ENCODE measurements around the gene PPP2R5E.

PPP2R5E gene

DNA sequence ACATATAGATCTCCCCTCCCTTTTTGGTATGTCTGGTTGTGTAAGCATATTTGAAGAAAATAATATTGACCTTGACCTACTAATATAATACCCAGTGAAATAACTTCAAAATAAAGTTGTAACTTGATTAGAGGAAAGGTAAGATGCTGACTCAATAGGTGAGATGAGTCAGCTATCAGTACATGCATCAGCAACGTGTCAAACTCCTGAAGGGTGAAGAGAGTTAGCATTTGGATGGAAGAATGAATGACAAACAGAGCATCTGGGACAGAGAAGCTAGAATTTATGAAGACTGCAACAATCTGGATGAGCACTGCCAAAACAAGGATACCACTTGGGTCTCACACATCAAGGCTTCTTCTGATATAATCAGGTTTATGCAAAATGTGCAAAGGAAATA, 74.9 kb downstream of the PPP2R5E start:
- no peak for DNase-seq

DNA sequence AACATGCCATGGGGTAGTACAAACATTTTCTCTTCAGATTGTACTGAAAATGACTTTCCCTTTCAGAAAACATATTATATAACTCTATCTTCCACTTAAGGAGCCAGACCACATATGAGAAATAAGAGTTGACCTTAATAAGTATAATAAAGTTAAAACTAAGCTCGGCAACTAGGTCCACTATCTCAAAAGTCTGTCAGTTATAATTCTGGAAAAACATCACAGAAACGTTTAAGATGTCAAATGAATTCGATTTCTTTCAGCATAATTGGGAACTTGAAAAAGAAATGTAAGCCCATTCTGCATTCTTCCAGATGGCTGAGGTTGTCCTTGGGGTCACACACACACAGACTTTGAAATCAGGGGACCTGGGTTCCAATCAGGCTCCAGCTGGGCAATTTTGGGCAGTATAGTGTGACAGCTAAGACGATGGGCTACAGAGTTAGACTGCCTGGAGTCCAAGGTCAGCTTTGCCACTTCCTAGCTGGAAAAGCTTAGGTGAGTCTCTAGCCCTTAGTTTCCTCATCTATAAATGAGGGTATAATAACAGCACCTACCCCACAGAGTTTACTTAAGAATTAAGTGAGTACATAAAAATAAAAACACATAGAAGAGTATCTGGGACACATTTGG, 75.6 kb downstream of the PPP2R5E start:
- DNase-seq, result no peak

DNA sequence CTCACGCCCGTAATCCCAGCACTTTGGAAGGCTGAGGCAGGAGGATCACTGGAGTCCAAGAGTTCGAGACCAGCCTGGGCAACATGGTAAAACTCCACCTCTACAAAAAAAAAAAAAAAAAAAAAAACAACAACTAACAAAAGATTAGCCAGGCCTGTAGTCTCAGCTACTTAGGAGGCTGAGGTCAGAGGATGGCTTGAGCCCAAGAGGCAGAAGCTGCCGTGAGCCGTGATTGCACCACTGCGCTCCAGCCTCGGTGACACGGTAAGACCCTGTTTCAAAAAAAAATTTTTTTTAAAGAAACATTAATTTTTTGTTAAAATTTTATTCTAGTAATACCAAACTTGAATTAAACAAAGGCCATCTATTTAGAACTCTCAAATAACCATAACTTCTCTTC, 77.8 kb downstream of the PPP2R5E start:
- no peak for DNase-seq

DNA sequence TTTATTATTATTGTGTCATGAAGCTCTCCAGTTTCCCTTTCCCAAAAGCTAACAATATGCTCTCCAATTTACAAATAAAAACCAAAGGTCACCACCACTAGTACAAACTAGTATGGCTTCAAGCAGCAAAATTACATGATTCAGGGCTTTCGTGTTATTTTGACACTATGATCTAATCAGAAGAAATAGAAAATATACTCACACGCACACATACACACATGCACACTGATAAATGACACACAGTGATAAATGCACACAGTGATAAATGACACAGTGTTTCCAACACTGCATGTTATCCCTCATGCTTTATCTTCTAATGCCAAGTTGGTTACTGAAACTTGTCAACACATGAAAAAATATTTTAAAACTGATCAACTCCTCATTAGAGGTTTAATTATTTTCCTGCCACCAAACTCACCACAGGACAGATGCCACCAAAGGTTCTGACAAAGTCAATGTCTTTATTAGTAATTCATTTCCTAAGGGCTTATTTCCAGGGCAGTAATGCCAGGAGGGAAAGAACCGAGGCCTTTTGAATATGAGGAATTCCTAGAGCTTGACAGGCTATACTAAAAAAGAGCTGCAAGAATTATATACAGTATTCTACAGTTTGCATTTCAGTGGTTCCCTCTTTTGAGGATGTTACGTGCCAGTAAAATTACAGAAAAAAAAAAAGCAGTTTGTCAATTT, 82.4 kb downstream of the PPP2R5E start:
- DNase-seq, result peak; percentile 32

DNA sequence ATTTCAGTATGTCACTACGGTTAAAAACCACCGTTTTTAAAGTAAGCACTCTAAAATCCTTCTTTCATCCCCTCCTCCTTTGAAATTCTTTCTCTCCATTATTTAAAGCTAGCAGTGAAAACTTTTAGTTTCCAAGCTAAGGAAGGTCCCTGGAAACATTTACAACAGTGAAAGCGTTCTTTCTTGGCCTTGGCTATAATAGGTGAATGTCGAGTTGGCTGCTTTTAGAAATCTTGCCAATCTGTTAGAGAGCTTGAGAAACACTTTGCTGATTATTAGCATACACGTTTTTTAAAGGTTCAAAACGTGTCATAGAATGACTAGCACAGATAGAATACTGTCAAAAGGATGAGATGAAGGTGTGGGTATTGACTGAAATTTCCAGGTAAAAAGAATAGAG, 83.4 kb downstream of the PPP2R5E start:
- no peak for DNase-seq

DNA sequence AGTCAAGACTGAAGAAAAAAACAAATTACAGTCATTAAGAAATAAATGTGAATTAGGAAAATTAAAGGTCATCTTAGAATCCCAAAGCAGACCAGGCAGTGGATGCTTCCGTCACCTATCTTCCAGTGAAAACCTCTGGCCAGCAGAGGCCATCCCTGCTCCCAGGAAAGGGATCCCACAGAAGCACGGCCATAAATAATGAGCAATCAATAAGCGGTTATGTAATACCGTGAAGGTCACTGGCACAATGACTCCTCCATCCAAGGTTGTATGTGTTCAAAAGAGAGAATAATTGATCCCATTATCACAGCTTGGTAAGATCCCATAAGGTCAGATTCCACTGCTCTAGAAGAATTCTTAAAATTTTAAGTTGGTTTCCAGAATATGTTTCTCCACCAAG, 85.7 kb downstream of the PPP2R5E start:
- no peak for DNase-seq

DNA sequence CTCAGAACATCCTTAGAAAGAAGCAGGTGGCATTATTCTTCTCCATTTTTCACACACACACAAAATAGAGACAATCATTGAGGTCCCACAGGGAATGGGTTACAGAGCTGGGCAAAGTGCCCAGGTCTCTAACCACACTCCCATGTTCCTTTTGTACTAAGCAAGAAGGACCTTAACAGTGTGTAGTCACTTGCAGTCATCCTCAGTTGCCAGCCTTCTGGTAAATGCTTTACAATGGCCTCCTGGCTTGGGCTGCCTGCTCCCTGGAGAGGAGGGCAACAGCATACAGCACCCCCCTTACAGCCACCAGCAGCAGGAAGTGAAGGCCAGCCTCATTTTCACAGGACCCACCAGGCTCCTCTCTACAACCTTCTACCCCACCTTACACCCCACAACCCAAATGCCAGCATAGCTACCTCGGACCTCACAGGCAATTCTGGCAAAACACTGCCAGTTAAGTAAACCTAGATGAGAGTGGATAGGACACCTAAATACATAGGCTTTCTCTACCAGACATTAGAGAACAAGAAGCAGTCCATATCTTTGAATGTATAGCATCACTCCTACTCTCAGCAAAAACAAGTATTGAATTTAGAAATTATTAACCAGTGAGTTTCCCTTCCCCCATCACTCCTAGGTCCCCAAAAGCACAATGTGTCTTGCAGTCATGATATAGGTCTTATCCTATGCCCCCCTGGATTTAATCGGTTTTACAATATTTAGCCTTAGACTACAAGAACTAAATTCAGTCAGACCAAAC, 88.1 kb downstream of the PPP2R5E start:
- peak; percentile 66 for DNase-seq

DNA sequence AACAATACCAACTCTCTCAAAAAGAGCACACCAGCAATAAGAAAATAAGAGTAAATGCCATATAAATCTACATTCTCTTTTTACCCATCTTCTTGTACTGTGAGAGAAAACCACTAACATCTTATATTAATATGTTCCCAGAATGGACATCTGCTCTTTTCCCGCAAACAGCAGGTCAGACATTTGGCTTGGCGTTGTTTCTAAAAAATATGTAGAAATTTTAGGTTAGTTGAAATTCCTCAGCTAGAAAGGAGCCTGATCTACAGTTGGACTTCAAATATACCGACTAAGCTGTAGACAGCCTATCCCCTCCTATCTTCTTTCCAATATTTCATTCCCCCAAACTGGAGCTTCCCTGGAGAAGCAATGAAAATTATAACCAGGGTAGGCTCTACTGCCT, 88.7 kb downstream of the PPP2R5E start:
- DNase-seq, result no peak

DNA sequence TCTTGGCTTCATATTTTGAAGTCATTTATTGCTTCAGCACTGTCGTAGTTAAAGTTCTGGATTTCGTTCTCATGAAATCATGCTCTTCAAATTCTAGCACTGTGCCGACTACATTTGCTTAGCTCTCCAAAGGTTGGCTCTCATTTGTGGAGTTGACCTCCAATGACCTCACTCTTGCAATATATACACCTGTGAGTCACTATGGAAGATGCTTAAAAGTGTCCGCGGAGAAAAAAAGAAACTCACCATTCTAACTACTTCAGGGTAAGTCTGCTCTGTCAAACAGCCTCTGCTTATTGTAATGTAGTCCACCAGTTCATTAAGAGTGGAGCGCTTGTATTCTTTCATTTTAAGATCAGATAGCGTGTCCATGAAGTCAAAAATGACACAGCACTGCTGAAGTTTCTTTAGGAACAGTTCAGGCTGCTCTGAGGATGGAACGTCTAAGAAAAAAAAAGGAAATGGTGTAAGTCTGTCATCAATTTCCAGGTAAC, 89.7 kb downstream of the PPP2R5E start:
- peak; percentile 80 for DNase-seq

DNA sequence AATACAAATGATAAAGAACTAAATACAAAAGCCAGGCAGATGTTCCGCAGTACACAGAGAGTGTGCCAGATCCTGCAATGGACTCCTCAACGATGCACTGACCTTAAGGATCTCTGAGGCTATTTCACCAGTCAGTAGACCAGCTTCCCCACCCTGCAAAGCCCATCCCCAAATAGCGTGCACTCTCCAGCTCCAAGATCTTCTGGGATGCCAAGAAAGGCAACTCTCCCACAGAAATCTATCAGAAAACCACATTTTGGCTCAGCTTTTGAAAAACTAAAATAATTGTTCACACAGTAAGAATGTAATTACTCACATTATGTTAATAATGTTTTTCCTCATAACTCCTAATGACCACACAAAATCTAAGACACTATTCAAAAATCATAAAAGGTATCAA, 90.4 kb downstream of the PPP2R5E start:
- no peak for DNase-seq

DNA sequence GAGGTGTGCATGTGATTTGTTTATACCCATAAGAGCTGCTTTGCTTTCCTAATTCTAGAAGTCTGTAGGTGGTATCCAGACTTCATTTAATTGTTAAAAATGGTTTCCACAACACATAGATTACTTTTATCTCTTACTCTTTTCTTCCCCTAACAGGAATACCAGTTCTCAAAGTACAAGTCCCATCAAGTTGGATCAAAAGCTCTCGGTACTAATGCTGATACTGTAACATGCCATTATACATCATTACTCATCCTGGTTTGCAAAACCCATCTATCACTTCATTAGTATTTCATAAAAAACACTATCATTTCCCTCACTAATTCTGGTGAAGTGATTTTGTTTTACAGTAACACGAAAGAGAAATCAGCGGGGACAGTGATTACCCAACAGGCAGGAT, 94.3 kb downstream of the PPP2R5E start:
- DNase-seq, result no peak

DNA sequence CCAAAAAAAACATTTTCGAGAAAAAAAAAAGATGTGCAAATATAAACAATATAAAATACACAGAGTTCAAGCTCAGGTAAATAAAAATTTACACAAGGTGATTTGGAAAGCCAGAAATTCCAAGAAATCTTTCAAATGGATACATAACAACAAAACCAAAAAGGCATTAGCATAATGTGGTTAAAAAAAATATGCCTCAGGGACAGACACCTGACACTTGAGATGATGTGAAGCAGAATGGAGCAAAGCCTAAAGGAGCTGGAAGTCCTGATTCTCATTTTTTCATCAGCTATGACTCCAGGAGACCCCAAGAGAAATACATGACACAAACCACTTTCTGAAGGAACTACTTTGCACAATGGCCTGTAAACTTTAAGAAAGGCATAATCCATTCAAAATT, 98.6 kb downstream of the PPP2R5E start:
- no peak for DNase-seq

DNA sequence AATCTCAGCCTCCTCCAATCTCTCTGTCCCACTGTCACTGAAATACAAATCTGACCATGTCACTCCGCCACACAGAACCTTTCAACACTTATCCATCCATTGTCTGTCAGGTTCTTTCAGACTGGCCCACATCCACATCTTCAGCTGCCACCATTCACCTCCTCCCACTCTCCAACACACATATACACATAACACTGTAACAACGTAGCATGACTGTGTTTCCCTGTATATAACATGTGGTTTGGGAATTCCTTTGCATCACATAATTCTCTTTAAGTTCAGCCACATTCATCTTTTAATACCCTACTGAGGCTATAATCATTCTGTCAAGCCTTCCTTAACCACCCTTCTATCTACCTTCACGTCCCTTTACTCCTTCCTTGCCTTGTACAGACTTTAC, 99.2 kb downstream of the PPP2R5E start:
- no peak for DNase-seq

DNA sequence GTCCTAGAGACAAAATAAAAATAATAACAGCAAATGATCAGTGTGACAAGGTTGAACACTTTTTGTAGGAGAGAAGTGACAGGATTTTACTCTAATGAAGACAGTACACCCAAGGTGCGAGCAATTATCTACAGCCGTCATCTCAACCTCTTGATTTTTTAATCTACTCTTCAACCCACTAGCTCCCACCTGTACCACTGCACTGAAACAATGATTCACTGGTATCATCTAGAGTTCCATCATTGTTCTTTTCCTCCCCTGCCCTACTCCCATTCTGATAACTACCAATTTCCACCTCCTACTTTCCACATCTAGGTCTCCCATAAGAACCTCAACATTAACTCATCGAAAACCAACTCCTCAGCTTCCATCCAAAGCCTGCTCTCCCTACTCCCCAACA, 99.8 kb downstream of the PPP2R5E start:
- DNase-seq, result no peak

DNA sequence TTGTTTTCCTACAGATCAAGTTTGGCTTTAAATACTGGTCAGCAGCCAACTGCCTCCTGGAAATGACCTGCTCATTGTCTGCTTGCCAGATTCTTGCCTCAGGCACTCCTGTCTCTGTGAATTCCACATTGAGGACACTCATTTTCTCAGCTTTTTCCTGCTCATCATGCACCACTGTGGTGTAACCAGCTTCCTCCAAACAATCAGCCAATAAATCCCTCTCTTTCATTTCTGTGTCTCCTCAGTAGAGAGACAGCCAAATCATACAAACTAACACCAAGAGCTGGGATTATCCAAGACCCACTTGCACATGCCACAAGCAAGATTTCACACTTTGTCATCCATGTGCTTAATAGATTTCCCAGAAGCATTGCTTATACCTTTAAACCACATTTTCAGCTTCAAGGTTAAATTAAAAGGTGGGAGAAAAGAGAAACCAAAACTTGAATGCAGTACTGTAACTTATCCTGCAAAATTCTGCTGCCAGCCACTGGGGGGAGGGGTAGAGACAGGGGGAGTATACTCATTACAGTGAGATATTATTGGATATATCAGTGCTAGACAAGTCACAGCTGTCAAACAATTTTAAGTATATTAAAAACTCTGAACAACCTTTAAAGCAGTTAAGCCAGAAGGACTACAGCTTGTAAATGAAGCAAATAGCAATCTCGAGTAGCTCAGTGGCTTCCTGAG, 105.0 kb downstream of the PPP2R5E start:
- peak; percentile 69 for DNase-seq

DNA sequence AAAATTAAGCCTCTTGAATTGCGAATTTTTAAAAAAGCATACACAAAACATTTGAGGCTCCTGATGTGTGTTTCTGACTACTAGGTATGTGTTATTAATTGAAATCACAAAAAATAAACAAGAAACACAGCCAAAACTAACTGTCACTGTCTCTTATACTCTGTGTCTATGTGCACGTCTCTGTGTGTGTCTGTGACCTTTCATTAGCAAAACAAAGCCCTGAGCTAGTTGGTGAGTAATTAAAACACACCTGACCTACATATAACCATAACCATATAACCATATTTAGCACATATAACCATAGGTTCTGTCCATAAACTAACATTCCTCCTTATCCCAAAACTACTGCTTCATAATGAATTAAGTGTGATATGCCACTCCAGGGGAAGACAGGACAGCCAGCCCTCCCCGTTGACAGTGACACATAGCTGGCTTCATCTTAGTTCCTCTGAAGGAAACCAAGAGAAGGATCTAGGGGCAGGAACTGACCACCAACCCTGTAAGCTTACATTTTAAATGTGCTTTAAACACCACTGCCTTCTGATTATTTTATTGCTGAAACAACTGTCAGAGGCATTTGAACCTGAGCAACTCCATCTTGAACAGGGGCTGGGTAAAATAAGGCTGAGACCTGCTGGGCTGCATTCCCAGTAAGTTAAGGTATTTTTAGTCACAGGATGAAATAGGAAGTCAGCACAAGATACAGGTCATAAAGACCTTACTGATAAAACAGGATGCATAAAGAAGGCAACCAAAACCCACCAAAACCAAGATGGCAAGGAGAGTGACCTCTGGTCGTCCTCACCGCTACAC, 106.7 kb downstream of the PPP2R5E start:
- peak; percentile 20 for DNase-seq

DNA sequence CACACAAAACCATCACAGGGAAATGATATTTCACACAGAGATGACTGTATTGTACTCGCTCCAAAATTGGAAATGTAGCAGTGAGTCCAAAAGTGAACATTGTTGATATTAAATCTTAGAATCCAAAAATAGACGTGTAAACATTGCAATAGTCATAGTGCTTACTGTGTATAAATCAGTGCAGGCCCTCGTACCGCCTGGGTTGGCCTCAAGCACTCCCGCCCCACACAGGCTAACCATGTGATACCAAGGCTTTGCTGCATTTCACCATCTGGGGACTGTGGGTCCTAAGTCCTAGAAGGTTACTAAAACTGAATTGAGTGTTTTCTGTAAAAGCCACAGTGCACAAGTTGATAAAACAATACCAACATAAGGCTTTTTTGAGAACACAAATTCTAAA, 107.3 kb downstream of the PPP2R5E start:
- peak; percentile 13 for DNase-seq

DNA sequence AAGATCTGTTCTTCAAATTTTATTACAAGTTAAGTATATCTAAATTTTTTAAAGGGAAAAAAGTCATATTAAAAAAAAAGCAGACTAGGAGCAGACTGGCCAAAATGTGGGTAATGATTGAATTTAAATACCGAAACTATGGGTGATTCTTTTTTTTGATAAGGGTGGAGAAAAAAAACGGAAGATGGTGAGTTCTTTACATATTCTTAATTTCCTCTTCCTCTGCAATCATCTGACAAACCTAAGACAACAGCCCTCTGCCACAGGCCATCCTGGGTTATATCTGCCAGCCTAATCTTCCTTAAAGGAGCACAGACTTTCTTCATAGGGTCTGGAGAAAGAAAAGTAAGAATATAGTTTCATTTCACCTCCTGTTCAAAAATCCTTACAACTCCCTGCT, 108.0 kb downstream of the PPP2R5E start:
- peak; percentile 64 for DNase-seq

DNA sequence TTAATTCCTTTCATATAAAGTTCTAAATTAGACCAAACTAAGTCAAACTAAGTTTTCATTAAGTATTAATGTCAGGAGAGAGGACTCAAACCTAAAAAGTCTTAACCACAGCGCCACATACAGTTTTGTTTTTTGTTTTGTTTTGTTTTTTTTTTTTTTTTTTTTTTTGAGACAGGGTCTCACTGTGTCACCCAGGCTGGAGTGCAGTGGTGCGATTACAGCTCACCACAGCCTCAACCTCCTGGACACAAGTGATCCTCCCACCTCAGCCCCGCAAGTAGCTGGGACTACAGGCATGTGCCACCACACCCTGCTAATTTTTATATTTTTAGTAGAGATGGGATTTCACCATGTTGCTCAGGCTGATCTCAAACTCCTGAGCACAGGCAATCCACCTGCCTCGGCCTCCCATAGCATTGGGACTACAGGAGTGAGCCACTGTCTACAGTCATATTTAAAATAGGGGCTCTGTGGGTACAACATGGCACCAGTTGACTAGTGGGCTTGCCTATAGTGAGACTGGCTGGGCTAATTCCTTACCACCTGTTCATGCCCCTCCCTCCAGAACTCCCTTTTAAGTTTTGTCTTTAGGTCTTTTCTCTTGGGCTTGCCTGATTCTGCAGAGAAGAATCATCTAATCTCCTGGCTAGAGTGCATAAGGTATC, 110.2 kb downstream of the PPP2R5E start:
- DNase-seq, result peak; percentile 3

DNA sequence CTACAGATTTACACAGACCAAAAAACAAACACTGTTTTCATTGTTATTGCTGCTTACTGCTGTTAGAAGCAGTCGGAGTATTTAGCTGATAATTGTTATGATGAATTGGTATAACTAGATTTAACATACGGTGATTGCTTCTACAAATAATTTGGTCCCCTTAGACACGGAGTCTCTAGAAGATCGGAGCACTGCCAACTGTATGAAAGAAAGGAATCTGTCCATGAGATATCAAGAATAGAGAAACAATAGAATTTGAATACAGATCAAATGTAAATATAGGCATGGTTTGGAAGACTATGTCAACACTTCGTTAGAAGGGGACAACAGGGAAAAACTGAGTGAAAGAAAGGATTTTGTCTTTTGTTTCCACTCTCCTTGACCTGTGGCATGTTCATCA, 110.9 kb downstream of the PPP2R5E start:
- no peak for DNase-seq

DNA sequence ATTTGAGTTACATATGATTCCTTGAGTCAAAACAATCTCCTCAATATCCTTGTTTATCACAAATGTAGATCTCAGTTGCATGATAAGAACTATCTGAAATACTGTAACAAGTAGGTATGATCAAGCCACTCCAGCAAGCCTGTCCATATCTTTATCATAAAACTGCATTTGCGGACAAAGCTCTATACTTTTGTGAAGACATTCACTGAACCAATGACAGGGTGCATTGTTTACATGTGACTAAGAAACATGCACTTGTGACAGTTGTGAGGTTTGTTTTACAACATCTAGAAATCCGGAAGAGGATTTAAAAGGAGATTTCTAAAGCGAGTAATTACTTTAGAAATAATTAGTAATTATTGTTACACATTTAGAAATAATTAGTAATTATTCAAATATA, 111.7 kb downstream of the PPP2R5E start:
- DNase-seq, result no peak

DNA sequence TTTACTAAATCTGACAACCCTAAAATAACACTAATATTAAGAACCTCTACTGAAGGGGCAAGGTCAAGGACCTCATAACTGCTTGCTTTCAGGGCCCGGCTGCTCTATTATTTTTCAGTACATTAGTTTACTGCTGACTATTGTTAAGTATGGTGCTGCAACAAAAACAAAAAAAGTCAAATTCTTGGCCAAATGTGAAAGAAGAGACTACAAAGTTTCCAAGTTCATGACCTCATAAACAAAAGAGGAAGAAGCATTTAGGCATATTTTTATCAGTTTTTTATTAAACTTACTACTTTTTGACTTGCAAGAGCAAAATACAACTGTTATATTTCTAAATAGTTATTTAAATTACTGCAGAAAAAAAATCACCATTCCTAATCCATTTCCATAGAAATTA, 114.7 kb downstream of the PPP2R5E start:
- DNase-seq, result peak; percentile 17
